Endodermal cell (in vitro differentiated cells): Measurements from ENCODE around the gene MOV10L1. TPM values are rescaled to one million over a fixed set of nuclear protein-coding genes. Genes with fewer than 3 reads are reported as not detected.
A peak's percentile ranks its signal among the peaks of the same experiment; 100 is the strongest.

Experiments
- DNase-seq: peaks from one replicate; pipeline ENCODE4 v3.0.0-alpha.2; 2017
- H3K27ac ChIP-seq: 2 replicates; pipeline ENCODE4 v1.5.1; 2013; ENCODE audit warnings: mild to moderate bottlenecking, low read depth, low read length, moderate library complexity
- H3K27me3 ChIP-seq: 2 replicates; pipeline ENCODE4 v1.6.1; 2013; ENCODE audit warnings: mild to moderate bottlenecking, low read length, moderate library complexity; ENCODE audit not compliant: insufficient read depth, control insufficient read depth, poor library complexity, severe bottlenecking
- H3K36me3 ChIP-seq: 2 replicates; pipeline ENCODE4 v1.7.0; 2013; ENCODE audit warnings: mild to moderate bottlenecking, low read length, moderate library complexity; ENCODE audit not compliant: control insufficient read depth, insufficient read depth
- H3K4me1 ChIP-seq: one replicate; pipeline ENCODE4 v1.7.0; 2013; ENCODE audit warnings: low read length; ENCODE audit not compliant: control insufficient read depth, insufficient read depth
- H3K4me3 ChIP-seq: 2 replicates; pipeline ENCODE4 v1.5.1; 2013; ENCODE audit warnings: mild to moderate bottlenecking, low read length, moderate library complexity
- H3K9ac ChIP-seq: 2 replicates; pipeline ENCODE4 v1.6.1; 2013; ENCODE audit warnings: mild to moderate bottlenecking, low read length, moderate library complexity; ENCODE audit not compliant: poor library complexity, severe bottlenecking; ENCODE audit errors: extremely low read depth
- H3K9me3 ChIP-seq: 2 replicates; pipeline ENCODE4 v1.6.1; 2013; ENCODE audit warnings: mild to moderate bottlenecking, low read length, moderate library complexity; ENCODE audit not compliant: control insufficient read depth
- H3K27ac Mint-ChIP-seq: 2 replicates; pipeline ENCODE4 v1.8.0; 2020; ENCODE audit warnings: mixed read lengths
- H3K27me3 Mint-ChIP-seq: 2 replicates; pipeline ENCODE4 v1.8.0; 2021; ENCODE audit warnings: mild to moderate bottlenecking, mixed read lengths; ENCODE audit not compliant: insufficient read depth
- H3K36me3 Mint-ChIP-seq: 2 replicates; pipeline ENCODE4 v1.8.0; 2020; ENCODE audit warnings: low read depth, mixed read lengths
- H3K4me1 Mint-ChIP-seq: 2 replicates; pipeline ENCODE4 v1.8.0; 2020; ENCODE audit warnings: mixed read lengths
- H3K4me3 Mint-ChIP-seq: 2 replicates; pipeline ENCODE4 v1.8.0; 2020; ENCODE audit warnings: mild to moderate bottlenecking, moderate library complexity, mixed read lengths
- H3K9me3 Mint-ChIP-seq: 2 replicates; pipeline ENCODE4 v1.8.0; 2020; ENCODE audit warnings: mild to moderate bottlenecking, mixed read lengths
- WGBS, 2 experiments: methylation state at CpG; one replicate each; pipeline versions ENCODE4 v1.1.5 to v1.1.7; 2013; ENCODE audit warnings: missing lambda C conversion rate in 2 of 2, mixed read lengths in 1 of 2; ENCODE audit not compliant: insufficient coverage in 1 of 2, insufficient read length in 1 of 2; 5-methylcytosine and 5-hydroxymethylcytosine counted together
- total RNA-seq, 2 donors: library from RNA; stranded (reverse); fragmentation: NEBNext Ultra II Directional in 1 of 2; extraction: Animal tissue kit (Norgen Biotek cat#: 25700) in 1 of 2; gene quantifications; 2 replicates in 1 of 2; 3 replicates in 1 of 2; pipeline ENCODE4 v1.2.1, GENCODE V29; 2021
- TF ChIP-seq, protein P1 (sequence below): fragments of 200-600 bp; sonication (generic); conservative IDR thresholded peaks from 2 replicates; pipeline ENCODE4 v1.5.0; 2021; ENCODE audit warnings: antibody characterized with exemption, mild to moderate bottlenecking

The MOV10L1 gene
- total RNA-seq, 2 donors from 2014 or later: 0.31 TPM; not detected in 1

- TF ChIP-seq, protein P1, sequence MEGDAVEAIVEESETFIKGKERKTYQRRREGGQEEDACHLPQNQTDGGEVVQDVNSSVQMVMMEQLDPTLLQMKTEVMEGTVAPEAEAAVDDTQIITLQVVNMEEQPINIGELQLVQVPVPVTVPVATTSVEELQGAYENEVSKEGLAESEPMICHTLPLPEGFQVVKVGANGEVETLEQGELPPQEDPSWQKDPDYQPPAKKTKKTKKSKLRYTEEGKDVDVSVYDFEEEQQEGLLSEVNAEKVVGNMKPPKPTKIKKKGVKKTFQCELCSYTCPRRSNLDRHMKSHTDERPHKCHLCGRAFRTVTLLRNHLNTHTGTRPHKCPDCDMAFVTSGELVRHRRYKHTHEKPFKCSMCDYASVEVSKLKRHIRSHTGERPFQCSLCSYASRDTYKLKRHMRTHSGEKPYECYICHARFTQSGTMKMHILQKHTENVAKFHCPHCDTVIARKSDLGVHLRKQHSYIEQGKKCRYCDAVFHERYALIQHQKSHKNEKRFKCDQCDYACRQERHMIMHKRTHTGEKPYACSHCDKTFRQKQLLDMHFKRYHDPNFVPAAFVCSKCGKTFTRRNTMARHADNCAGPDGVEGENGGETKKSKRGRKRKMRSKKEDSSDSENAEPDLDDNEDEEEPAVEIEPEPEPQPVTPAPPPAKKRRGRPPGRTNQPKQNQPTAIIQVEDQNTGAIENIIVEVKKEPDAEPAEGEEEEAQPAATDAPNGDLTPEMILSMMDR: no peak
- Mint-ChIP-seq H3K9me3 (no peaks in the 10 kb centered on the region), H3K27me3 (peaks cover 3% of the 10 kb centered on the region), H3K4me3 (no peak overlapping the region), H3K27ac (no peak overlapping the region), H3K36me3 (peaks cover 6% of the 10 kb centered on the region), H3K4me1 (no peaks in the 10 kb centered on the region)
- Histone ChIP-seq H3K9me3 (no peaks in the 10 kb centered on the region), H3K9ac (no peak overlapping the region), H3K27me3 (no peaks in the 10 kb centered on the region), H3K4me1 (peaks cover 4% of the 10 kb centered on the region), H3K36me3 (no peaks in the 10 kb centered on the region), H3K27ac (no peak overlapping the region), H3K4me3 (no peak overlapping the region)
- 90 to 96% methylated on average over 14 to 19 of the region's 19 CpGs for WGBS, 2 experiments
- DNase-seq: no peak
These were observed 93.5 kb downstream of the MOV10L1 start for GRCh38 chr22:50183141-50183971.

DNA sequence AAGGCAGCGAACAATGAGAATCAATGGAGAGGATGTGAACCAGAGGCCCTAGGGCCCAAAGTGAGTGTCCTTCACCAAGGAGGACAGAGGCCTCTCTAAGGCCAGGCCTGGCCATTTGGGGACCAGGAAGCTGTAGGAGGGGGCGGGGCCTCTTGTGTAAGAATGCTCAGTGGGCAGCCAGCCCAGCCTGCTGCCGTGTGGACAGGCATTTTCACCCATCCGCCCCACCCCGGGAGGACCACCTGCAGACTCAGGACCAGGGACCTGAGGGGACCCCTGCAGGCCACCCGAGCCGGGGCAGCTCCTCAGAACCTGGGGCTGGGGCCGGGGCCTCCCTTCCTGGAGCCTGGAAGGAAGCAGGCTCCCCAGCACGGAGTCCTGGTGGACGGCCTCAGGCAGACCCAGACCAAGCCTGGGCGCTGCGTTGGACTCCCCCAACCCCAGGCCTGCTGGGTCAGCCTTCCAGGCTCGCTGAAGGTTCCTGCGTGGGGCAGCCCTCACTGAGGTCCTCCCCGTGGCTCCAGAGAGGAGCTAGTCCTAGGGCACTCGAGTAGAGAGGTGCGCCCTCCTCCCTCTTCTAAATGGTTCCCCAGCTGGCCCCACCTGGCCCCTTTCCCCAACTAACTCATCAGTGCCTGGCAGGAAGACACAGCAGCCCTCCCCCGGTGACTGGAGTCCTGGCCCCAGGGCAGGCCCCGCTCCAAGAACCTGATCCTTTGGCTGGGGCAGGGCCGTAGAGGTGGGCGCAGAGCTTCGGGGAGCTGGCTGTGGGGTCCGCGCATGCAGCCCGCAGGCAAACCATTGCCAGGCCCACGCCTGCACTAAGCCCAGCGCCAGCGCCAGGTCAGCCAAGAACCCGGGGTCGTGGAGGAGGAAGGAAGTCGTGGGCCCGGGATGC lies 94.4 kb downstream of the MOV10L1 start:
- no peak overlapping the region for H3K27ac Mint-ChIP-seq
- DNase-seq: peak; percentile 72
- H3K27me3 Mint-ChIP-seq: peaks cover 3% of the 10 kb centered on the region
- WGBS, 2 experiments: 77 to 84% methylated on average over 22 to 32 of the region's 32 CpGs
- Histone ChIP-seq H3K4me3 (no peak overlapping the region), H3K9ac (no peak overlapping the region), H3K9me3 (no peaks in the 10 kb centered on the region), H3K27ac (no peak overlapping the region), H3K4me1 (peaks cover 4% of the 10 kb centered on the region), H3K36me3 (peaks cover 6% of the 10 kb centered on the region), H3K27me3 (no peaks in the 10 kb centered on the region)
- peaks cover 6% of the 10 kb centered on the region for H3K36me3 Mint-ChIP-seq
- TF ChIP-seq, protein P1: peak; percentile 39
- H3K9me3 Mint-ChIP-seq: no peaks in the 10 kb centered on the region
- no peaks in the 10 kb centered on the region for H3K4me1 Mint-ChIP-seq
- H3K4me3 Mint-ChIP-seq: peak overlapping the region; percentile 51

DNA sequence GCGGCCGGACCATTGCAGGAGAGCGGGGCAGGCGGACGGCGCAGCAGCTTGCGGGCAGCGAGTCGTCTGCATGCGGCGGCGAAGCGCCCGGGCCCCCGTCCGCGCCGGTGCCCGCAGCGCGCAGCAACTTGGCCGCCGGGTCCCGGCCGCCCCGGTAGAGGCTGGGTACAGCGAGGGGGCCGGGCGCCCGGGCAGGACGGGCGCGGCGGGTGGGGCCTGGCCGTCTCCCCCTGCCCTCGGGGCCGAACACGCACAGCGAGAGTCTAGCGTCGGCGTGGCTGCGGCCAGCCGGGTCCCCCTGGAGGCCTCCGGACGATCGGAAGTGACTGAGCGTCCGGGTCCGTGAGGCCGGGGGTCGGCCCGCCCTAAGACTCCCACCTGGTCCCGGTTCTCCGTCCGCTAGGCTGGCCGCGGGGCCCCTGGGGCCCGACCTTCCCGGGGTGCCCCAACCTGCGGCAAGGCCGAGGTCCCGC lies 95.1 kb downstream of the MOV10L1 start:
- WGBS, 2 experiments: 43 to 62% methylated on average over 25 to 63 of the region's 63 CpGs
- peak; percentile 76 for DNase-seq
- H3K4me1 ChIP-seq: peaks cover 4% of the 10 kb centered on the region
- no peak overlapping the region for H3K9ac ChIP-seq
- H3K4me1 Mint-ChIP-seq: no peaks in the 10 kb centered on the region
- H3K4me3 Mint-ChIP-seq: peak overlapping the region; percentile 82
- H3K27ac ChIP-seq: no peak overlapping the region
- H3K36me3 Mint-ChIP-seq: peaks cover 1% of the 10 kb centered on the region
- H3K36me3 ChIP-seq: peaks cover 6% of the 10 kb centered on the region
- TF ChIP-seq, protein P1: no peak
- no peak overlapping the region for H3K27ac Mint-ChIP-seq
- H3K27me3 Mint-ChIP-seq: peaks cover 3% of the 10 kb centered on the region
- no peaks in the 10 kb centered on the region for H3K27me3 ChIP-seq
- no peaks in the 10 kb centered on the region for H3K9me3 Mint-ChIP-seq
- H3K4me3 ChIP-seq: peak overlapping the region; percentile 69
- H3K9me3 ChIP-seq: no peaks in the 10 kb centered on the region
